H1 (cell line): ENCODE data around the gene CAV1.

Experiments used
- CEBPB ChIP-seq: IDR thresholded peaks from 2 replicates; pipeline ENCODE4 v1.6.1; 2012; ENCODE audit warnings: low read depth, low read length
- CREB1 ChIP-seq: IDR thresholded peaks from 2 replicates; pipeline ENCODE4 v1.6.1; 2012; ENCODE audit warnings: inconsistent platforms
- EGR1 ChIP-seq: IDR thresholded peaks from 2 replicates; pipeline ENCODE4 v1.6.1; 2011; ENCODE audit warnings: low read depth, low read length, borderline replicate concordance
- POLR2A ChIP-seq, 2 experiments: IDR thresholded peaks; 1 replicate in 1 of 2; 2 replicates in 1 of 2; pipeline ENCODE4 v1.6.1; 2011; ENCODE audit warnings: low read depth in 2 of 2, low read length in 2 of 2, mild to moderate bottlenecking in 2 of 2; ENCODE audit errors: control extremely low read depth in 1 of 2
- RXRA ChIP-seq: IDR thresholded peaks from 2 replicates; pipeline ENCODE4 v1.6.1; 2011; ENCODE audit warnings: low read depth, mild to moderate bottlenecking, low read length, moderate library complexity; ENCODE audit not compliant: insufficient read depth
- SP1 ChIP-seq: IDR thresholded peaks from 2 replicates; pipeline ENCODE4 v1.6.1; 2011; ENCODE audit warnings: low read depth, low read length
- TF ChIP-seq, protein P1 (sequence below), 3 experiments: IDR thresholded peaks; 1 replicate in 2 of 3; 2 replicates in 1 of 3; pipeline versions ENCODE4 v1.5.1 to v1.6.1; 2011; ENCODE audit warnings: low read length in 3 of 3, mild to moderate bottlenecking in 3 of 3, inconsistent platforms in 2 of 3, low read depth in 1 of 3, moderate library complexity in 1 of 3; ENCODE audit not compliant: insufficient read depth in 1 of 3; ENCODE audit errors: control extremely low read depth in 1 of 3

DNA sequence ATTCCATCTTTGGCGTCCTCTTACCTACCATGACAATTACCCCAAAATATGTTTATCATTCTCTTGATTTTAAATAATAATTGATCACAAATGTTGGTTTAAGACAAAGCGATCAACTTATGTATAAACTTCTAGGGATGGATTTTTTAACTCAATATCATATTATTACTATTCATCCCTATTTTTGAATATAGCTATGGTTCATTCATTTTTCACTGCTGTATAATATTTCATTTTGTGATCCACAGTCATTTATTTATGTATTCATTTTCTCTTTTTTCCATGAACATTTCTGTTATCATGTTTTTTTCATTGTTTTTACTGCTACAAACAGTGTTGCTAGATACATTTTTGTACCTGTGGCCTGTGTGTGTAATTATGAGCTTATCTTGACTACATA is 85.9 kb downstream of the CAV1 start:
- TF ChIP-seq, protein P1, sequence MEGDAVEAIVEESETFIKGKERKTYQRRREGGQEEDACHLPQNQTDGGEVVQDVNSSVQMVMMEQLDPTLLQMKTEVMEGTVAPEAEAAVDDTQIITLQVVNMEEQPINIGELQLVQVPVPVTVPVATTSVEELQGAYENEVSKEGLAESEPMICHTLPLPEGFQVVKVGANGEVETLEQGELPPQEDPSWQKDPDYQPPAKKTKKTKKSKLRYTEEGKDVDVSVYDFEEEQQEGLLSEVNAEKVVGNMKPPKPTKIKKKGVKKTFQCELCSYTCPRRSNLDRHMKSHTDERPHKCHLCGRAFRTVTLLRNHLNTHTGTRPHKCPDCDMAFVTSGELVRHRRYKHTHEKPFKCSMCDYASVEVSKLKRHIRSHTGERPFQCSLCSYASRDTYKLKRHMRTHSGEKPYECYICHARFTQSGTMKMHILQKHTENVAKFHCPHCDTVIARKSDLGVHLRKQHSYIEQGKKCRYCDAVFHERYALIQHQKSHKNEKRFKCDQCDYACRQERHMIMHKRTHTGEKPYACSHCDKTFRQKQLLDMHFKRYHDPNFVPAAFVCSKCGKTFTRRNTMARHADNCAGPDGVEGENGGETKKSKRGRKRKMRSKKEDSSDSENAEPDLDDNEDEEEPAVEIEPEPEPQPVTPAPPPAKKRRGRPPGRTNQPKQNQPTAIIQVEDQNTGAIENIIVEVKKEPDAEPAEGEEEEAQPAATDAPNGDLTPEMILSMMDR (IDR thresholded peaks at IDR 0.05; ENCODE audit: control extremely low read depth in 1 of 3, insufficient read depth in 1 of 3, low read depth in 1 of 3, low read length in 3 of 3): no peak
- no peak for TF ChIP-seq CREB1
- TF ChIP-seq RXRA: no peak
- no peak for TF ChIP-seq CEBPB
- no peak for TF ChIP-seq SP1
- TF ChIP-seq EGR1: no peak
- no peak for TF ChIP-seq POLR2A (IDR thresholded peaks at IDR 0.05; ENCODE audit: control extremely low read depth in 1 of 2, low read depth in 2 of 2, low read length in 2 of 2)
